NAMALWA (cell line): ENCODE results near the gene ZNF407.
"Not testable (repeated sequence)": the region's sequence is repeated elsewhere in the genome, so short reads cannot be mapped to it uniquely, and the experiment has no call there.

Experiments used
- DNase-seq: peaks from one replicate; pipeline ENCODE4 v3.0.0-alpha.2; 2015; ENCODE audit warnings: low spot score

The ZNF407 gene

DNA sequence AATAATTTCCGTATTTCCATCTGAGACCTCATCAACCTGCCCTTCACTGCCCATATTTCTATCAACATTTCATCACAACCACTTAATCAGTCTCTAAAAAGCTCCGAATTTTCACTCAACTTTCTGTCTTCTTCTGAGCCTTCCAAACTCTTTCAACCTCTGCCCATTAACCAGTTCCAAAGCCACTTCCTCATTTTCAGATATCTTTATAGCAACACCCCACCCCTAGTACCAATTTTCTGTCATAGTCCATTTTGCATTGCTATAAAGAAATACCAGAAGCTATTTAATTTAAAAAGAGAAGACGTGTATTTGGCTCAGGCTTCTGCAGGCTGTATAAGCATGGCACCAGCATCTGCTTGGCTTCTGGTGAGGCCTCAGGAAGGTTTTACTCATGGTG, 504.2 kb downstream of the ZNF407 start:
- no peak for DNase-seq

DNA sequence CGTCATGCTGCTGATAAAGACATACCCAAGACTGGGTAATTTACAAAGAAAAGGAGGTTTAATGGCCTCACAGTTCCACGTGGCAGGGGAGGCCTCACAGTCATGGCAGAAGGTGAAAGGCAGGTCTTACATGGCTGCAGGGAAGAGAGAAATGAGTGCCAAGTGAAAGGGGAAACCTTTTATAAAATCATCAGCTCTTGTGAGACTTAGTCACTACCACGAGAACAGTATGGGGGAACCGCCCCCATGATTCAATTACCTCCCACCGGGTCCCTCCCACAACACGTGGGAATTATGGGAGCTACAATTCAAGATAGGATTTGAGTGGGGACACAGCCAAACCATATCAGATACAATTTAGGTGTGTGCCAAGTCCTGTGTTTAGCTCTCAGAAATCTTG, 506.4 kb downstream of the ZNF407 start:
- not testable (repeated sequence) for DNase-seq

DNA sequence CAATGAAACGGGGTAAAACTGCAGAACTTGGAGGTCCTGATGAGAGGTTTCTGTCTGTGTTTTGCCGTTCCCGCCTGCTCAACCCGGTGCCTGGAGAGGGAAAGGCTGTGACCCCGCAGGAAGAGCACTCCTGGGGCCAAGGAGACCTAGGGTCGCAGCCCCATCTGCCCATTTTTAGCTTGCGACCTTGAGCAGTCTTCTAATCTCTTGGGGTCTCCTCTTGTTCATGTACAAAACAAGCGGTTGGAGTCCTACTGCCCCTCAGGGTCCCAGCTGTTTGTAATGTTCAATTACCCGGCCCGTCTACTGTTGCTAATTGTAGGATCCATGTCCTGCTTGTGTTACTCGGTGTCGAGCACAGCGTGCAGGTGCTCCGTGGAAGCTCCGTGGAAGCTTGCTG, 506.8 kb downstream of the ZNF407 start:
- no peak for DNase-seq

DNA sequence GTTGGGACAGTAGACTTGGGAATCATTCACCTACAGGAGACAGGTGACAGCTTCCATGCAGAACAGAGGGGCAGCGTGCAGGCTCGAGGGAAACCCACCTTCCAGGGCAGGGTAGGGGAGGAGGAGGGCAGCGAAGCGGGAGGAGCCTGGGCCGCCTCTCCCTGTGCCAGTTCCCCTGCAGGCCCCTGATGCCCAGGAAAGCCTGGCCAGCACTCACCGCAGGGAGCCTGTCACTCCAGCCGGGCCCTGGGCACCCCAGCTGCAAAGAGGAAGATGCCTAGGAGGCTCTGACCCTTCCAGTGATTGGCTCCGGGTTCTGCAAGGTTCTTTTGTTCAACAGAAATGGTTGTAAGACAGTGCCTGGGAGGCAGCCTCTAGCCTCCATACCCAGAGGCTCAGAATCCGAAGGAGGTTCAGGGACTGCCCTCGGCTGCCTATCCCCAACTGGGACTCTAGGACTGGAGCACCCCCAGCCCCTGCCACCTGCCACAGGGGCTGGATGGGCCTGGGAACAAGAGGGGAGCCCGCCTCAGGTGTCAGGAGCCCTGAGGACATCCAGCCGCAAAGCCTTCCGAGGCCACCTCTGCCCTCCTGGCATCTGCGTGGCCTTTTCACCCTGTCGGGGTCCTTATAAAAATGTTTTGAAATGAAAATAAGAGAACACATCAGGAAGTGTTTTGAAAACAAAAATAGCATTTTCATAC, 508.0 kb downstream of the ZNF407 start:
- no peak for DNase-seq

DNA sequence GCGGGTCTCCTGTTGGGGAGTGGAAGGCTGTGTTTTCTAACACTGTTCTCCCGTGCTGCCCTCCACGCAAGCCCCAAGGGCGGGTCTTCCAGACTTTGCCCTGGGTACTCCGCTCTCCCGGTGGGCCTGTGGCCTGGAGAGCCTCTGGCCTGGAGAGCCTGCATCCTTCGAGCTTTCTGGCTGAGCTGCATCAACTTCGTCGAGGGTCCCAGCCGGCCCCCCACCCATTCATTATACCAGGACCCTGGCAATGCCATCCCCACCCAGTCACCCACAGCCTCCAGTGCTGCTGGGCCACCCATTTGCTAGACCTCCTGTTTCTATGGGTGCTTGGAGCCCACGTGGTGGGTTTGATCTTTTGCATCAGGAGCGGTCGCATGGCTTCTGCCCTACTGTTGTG, 509.1 kb downstream of the ZNF407 start:
- DNase-seq: no peak

DNA sequence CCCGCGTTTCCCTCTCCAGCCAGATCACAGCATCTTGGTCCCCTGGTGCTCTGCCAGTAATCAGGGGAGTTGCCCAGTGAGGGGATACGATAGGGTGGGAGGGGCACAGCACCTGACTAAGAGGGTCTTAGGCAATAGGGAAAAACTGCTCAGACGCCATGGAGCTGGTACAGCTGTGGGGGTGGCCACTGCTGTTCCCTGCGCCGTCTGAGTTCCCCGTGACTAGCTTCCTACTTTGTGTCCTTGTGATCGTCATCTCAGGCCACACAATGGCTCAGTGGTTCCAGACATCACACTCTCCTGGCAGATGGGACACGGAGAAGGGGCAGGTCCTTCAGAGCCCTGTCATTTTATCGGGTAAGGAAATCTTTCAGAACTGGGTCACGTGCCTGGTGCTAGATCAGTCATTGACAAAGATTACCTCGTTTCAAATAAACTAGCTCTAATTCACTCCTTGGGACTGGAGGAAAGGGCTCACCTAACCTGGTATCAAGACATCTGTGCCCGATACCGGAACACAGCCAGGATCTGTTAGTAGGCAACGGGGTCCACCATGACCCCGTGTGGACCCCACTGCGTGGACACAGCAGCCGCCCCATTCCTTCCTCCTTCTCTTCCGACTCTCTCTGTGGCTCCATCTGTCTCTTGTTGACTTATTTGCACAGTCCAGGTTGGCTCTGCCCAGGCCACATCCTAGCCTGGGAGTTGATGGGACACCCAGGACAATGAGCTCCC, 509.7 kb downstream of the ZNF407 start:
- no peak for DNase-seq

DNA sequence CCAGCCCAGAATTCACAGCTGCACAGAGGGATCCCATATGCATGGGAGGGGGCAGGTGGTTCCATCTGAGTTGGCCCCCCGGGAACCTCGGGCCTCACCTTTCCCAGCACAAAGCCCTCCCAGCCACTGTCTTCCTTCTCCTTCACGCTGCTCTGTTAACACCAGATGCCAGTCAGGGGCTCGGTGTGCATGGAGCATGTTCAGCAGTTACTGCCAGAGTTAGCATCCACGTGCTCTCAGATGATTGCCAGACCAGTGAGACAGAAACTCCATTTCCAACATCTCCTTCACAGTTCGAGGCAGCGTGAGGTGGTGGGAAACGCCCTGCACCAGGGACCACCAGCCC, 510.2 kb downstream of the ZNF407 start:
- no peak for DNase-seq

DNA sequence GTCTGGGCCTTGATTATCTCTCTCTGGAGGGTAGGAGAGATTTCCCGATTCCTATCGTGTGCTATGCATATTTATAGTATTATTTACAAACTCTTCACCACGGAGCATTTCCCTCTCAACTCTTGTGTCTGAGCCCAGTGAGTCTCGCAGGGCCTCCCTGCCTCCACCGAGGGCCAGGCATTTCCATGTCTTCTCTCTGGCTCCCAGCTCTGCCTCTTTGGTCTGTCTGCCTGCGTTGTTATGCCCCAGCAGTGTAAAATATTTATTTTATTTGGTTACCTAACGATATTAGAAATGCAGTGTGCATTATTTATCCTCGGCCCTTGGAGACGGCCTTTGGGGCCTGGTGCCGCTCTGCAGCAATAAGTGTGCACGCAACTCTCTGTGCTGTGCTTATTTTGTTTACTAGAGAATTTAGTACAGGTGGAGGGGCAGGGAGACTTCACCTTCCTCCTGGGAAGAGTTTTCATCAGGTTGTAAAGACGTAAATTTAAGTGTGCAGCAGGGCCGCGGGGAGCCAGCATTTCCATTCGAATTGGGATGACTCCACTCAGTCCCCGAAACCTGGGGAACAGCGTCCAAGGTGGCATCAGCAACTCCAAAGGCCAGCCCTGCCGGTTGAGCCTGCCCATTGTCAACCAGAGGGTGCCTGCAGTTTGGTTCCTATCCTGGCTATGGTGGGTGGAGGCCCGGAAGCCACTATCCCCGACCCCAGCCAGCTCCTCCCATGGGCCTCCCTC, 511.1 kb downstream of the ZNF407 start:
- DNase-seq: no peak

DNA sequence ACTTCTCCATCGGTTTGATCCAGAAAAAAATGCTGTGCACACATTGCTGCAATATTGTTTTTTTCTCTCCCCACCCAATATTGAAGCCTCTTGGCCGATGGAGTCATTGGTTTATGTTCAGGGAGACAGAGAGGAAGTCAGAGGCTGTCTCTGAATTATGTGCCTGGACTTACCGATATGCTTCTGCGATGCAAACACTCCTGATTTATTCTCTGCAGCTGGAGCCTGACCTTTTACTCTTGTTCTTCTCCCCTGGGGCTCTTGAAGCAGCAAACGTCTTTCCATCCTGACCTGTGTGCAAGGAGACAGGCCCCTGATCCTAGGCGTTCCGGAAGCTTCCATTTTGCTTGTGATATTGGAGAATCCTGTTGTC, 511.6 kb downstream of the ZNF407 start:
- DNase-seq: no peak

DNA sequence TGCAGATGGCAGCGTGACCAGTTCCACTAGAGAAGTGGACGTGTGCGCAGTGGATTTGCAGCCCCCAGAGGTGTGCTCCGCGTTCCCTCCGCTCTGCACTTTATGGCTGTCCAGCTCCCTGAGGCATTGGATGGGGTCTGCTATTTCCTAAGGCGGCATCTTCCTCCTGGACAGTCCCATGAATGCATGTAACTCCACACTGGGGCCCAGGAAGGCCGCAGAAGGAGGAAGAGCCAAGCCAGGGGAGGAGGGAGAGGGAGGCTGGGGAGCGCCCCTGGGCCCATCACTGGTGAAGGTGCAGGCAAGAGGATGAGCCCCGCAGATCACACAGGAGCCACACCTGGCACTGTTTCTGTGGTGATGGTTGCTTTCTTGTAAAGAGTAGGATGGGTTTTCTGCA, 512.1 kb downstream of the ZNF407 start:
- no peak for DNase-seq

DNA sequence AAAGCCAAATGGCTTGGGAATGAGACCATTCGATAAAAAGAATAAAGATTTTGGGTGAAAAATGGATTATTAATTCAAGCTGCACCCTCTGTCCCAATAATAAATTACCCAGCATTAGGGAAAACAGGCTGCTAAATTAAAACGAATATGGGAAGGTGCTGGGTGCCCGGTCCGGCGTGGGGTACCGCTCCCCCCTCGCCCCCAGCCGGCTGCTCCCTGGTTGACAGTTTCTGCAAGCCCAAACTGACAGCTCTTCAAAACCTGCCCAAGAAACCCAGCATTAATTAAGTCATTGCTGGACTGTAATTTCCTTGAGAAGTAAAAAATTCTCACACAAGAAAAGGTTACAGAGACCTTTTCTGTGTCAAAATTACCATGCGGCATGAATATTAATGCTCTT, 512.6 kb downstream of the ZNF407 start:
- no peak for DNase-seq

DNA sequence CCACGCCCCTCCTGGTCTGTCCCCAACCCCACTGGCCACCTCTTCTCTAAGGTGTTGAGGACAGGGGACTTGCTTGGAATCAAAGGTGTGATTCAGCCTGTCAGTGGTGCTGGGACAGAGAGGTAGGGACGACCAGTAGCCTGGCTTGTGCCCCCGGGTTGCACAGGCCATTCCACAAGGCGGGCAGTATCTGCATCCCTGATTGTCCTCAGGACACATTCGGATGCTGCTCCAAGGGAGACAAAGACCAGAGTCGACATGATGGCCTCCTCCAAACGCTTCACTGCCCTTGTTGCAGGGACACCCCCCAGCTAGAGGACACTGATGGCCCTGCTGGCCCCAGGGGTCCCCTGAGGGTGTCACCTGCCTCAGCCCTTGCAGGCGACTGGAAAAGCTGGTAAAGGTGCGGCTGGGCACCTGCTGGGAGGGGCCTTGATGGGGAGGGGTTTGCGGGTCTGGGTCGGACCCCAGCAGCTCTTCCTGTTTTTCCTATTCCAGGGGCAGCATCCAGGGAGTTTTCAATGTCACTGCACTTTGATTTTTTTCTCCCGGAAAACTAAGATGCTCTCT, 513.3 kb downstream of the ZNF407 start:
- DNase-seq: no peak

DNA sequence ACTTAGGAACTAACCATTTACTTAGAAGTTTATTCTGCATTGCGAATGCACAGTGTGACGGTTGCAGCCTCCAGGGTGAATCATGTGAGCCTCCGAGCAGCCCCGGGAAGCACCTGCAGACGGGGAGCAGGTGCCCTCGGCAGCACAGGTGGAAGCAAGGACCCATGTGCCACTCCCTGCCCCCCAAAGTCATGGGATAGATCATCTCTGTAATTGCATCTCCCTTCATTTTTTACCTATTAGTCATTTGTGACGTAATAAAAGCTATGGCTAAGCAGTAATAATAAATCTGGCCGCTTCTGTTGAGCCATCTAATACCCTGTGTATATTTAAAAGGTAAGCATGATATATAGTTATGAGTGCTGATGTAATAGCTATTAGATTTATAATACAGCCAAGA, 514.1 kb downstream of the ZNF407 start:
- DNase-seq: no peak

DNA sequence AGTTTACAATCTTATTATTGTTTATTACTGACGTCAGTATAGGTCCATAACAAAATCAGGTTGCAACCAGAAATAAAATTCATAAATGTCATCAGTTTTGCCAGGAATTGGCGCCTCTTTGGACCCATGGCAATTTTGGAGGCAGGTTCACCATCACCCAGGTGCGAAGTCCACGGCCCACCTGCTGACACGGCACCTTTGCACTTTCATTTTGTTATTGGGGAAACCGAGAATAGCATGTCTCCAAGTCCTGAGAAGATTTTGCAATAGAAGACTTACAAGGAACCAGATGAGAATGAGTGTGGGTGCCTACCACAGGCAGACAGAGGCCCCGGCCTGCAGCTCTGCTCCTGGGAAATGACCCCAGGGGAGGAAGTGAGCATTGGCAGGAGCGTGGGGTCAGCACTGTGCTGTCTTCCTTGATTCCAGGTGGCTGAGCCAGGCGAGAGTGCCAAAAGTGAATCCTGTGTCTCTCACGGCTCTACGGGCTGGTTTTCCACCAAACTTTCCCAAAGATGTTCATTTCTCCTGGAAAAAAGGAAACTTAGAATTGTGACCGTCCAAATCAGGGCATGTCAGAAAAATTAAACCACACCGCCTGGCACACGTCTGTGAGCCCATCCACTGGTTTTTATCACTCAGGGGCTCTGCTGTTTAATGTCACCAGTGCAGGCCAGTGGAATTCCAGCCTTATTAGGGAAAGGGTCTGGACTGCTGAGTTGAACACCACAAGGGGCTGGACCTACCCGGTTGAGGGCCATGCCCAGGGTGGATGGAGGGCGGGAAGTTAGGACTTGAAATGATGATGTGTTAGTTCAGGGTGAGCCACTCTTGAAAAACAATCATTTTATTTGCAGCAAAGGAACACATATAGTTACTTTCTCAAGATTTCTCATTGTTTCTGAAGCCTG, 514.8 kb downstream of the ZNF407 start:
- DNase-seq: no peak

DNA sequence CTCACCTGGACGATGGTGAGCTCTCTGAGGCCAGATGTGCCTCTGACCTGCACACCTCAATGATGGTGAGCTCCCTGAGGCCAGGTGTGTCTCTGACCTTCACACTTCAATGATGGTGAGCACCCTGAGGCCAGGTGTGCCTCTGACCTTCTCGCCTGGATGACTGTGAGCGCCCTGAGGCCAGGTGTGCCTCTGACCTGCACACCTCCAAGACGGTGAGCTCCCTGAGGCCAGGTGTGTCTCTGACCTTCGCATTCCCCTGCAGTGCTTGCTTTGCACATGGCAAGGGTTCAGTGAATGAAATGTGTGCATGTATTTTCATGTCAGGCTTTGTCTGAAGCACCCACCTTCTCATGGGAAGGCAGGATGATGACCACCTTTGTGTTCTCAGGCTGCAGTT, 515.8 kb downstream of the ZNF407 start:
- no peak for DNase-seq

DNA sequence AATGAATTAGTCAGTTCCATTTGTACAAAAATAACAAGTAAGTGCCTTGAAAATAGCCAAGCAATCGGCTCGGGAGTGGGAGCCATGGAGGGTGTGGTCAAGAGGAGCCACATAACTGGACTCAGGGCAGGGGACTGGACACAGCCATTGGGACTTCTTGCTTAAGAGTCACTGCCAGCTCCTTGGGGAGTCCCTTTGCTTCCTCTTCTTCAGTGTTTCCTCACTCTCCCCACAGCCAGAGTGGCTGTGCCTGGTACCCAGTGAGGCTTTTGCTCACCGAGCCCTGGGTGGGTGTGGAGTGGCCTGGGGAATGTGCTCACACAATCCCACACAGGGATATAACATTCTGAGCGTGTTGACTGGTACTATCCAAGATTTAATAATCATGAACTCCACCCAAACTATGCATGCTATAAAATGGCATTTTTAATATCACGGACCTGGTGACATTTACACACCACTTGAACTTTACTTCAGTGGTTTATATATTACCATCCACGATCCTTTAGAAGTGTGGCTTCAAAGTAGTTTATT, 516.6 kb downstream of the ZNF407 start:
- no peak for DNase-seq
